ENCODE data around the gene TPSG1.
A peak's percentile ranks its signal among the peaks of the same experiment; 100 is the strongest.
"Not testable (repeated sequence)": the region's sequence is repeated elsewhere in the genome, so short reads cannot be mapped to it uniquely, and the experiment has no call there.

Gene TPSG1

DNA sequence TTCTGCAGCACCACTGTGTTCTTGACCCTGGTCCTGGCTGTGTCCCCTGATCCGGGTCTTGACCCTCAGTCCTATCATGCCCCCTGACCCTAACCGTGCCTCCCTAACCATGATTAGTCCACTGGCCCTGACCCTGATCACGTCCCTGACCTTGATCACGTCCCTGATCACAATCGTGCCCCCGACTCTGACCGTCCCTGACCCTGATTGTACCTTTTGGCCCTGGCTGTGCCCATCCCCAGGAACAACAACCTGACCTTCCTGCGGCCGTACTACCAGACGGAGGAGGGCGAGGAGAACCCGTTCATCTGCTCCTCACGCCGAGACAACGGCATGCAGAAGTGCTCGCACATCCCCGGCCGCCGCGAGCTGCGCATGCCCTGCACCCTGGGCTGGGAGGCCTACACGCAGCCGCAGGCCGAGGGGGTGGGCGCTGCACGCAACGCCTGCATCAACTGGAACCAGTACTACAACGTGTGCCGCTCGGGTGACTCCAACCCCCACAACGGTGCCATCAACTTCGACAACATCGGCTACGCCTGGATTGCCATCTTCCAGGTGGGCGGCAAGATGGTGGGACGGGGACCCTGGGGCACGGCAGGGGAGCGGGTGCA lies 24.9 kb downstream of the TPSG1 start:
- Histone ChIP-seq H3K36me3 (ENCODE audit: control insufficient read depth in 2 of 2, insufficient read depth in 2 of 2, low read length in 2 of 2) (peaks cover 17 to 28% of the 10 kb centered on the region in 2 donors), H3K9ac (ENCODE audit: low read length in 2 of 2) (no peak overlapping the region), H3K27ac (ENCODE audit: low read length) (no peak overlapping the region), H3K4me3 (ENCODE audit: low read length in 2 of 2) (no peak overlapping the region), H3K27me3 (ENCODE audit: control insufficient read depth in 1 of 2, insufficient read depth in 2 of 2, low read length in 2 of 2) (no peaks in the 10 kb centered on the region), H3K9me3 (ENCODE audit: control insufficient read depth in 2 of 2, low read length in 2 of 2) (no peaks in the 10 kb centered on the region), H3K4me1 (ENCODE audit: control insufficient read depth, insufficient read depth, low read length) (peaks cover 4% of the 10 kb centered on the region)

DNA sequence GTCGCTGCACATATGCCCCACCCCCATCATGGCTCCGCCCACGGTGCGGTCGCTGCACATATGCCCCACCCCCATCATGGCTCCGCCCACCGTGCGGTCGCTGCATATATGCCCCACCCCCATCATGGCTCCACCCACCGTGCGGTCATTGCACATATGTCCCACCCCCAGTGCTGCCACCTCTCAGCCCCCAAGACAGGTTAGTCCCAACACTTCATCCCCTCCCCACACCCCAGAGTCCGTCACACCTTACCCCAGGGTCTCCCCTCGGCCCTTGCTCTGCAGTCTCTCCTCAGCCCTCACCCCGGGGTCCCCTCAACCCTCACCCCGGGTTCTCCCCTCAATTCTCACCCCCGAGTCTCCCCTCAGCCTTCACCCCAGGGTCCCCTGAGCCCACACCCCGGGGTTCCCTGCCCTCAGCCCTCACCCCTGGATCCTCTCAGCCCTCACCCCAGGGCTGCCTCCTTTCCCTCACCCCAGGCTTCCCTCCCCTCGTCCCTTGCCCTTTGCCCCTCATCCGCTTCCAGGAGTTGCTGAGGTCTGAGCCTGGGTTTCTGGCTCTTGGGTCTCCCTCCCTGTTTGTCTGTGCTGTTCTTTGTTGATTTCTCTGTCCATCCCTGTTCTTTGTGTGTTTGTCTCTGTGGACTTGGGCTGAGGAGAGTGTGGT lies 25.6 kb downstream of the TPSG1 start:
- Histone ChIP-seq H3K27ac (ENCODE audit: low read length) (no peak overlapping the region), H3K9me3 (ENCODE audit: control insufficient read depth in 2 of 2, low read length in 2 of 2) (no peaks in the 10 kb centered on the region), H3K27me3 (ENCODE audit: control insufficient read depth in 1 of 2, insufficient read depth in 2 of 2, low read length in 2 of 2) (no peaks in the 10 kb centered on the region), H3K36me3 (ENCODE audit: control insufficient read depth in 2 of 2, insufficient read depth in 2 of 2, low read length in 2 of 2) (peaks cover 15 to 26% of the 10 kb centered on the region in 2 donors), H3K9ac (ENCODE audit: low read length in 2 of 2) (no peak overlapping the region), H3K4me1 (ENCODE audit: control insufficient read depth, insufficient read depth, low read length) (peaks cover 7% of the 10 kb centered on the region), H3K4me3 (ENCODE audit: low read length in 2 of 2) (no peak overlapping the region)

GRCh38 chr16:1198671-1199346 lies 26.3 kb downstream of the TPSG1 start:
- peaks cover 14% of the 10 kb centered on the region for H3K4me1 ChIP-seq (ENCODE audit: control insufficient read depth, insufficient read depth, low read length)
- not testable (repeated sequence) for H3K9me3 ChIP-seq (ENCODE audit: control insufficient read depth in 2 of 2, low read length in 2 of 2); H3K27me3 ChIP-seq (ENCODE audit: control insufficient read depth in 1 of 2, insufficient read depth in 2 of 2, low read length in 2 of 2); H3K27ac ChIP-seq (ENCODE audit: low read length); H3K4me3 ChIP-seq (ENCODE audit: low read length in 2 of 2); H3K9ac ChIP-seq (ENCODE audit: low read length in 2 of 2)
- H3K36me3 ChIP-seq (ENCODE audit: control insufficient read depth in 2 of 2, insufficient read depth in 2 of 2, low read length in 2 of 2): peaks cover 15 to 22% of the 10 kb centered on the region in 2 donors

DNA sequence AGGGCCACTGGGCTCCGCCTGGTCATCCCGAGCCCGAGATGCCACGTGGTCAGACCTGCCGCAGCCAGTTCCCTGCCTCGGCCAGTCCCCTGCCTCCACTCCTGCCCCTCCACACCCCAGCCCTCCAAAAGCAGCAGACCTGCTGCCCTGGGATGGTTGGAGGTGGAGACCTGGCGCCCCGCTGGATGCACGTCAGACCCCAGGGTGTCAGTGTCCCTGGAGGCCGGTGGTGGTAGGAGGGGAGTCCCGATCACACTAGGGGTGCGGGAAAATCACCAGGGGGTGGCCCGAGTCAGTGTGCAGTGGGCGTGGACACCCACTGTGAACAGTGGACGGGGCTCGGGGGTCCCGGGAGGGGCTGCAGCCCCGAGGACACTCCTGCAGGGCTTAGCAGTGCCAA lies 26.9 kb downstream of the TPSG1 start:
- no peak overlapping the region for H3K27ac ChIP-seq (ENCODE audit: low read length)
- H3K36me3 ChIP-seq (ENCODE audit: control insufficient read depth in 2 of 2, insufficient read depth in 2 of 2, low read length in 2 of 2): peaks cover 12 to 17% of the 10 kb centered on the region in 2 donors
- no peak overlapping the region for H3K9ac ChIP-seq (ENCODE audit: low read length in 2 of 2)
- H3K9me3 ChIP-seq (ENCODE audit: control insufficient read depth in 2 of 2, low read length in 2 of 2): no peaks in the 10 kb centered on the region
- H3K4me3 ChIP-seq (ENCODE audit: low read length in 2 of 2): no peak overlapping the region
- no peaks in the 10 kb centered on the region for H3K27me3 ChIP-seq (ENCODE audit: control insufficient read depth in 1 of 2, insufficient read depth in 2 of 2, low read length in 2 of 2)
- H3K4me1 ChIP-seq (ENCODE audit: control insufficient read depth, insufficient read depth, low read length): peaks cover 20% of the 10 kb centered on the region

DNA sequence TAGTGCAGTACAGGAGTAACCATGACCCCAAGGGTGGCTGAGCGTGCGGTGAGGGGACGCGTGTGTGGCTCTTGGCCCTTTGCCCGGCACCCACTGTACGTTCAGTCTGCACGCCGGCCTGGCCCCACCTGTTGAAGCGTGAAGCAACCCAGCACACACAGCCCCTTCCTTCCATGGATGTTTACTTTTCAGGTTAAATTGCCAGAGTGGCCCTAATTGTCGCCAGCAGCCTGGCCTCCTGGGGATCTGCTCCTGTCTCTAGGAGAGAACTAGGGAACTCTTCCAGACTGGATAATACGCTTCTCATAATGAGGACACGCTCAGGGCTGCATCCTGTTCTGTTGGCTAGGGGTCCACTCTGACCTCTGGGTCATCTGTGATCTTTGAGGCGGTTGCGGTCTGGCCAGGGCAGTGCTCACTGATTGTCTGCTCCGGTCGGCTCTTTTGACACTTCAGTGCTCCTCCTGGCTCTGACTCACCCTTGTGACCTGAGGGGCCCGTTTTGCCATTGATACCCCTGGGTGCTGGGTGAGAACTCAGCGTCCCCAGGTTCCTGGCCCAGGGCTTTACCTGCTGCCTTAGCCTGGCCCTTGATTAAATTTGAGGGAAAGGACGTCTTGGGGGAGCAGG lies 27.7 kb downstream of the TPSG1 start:
- peaks cover 29% of the 10 kb centered on the region for H3K4me1 ChIP-seq (ENCODE audit: control insufficient read depth, insufficient read depth, low read length)
- H3K4me3 ChIP-seq (ENCODE audit: low read length in 2 of 2): no peak overlapping the region
- H3K27ac ChIP-seq (ENCODE audit: low read length): no peak overlapping the region
- H3K9ac ChIP-seq (ENCODE audit: low read length in 2 of 2): no peak overlapping the region
- H3K27me3 ChIP-seq (ENCODE audit: control insufficient read depth in 1 of 2, insufficient read depth in 2 of 2, low read length in 2 of 2): no peaks in the 10 kb centered on the region
- no peaks in the 10 kb centered on the region for H3K9me3 ChIP-seq (ENCODE audit: control insufficient read depth in 2 of 2, low read length in 2 of 2)
- peaks cover 8 to 11% of the 10 kb centered on the region in 2 donors for H3K36me3 ChIP-seq (ENCODE audit: control insufficient read depth in 2 of 2, insufficient read depth in 2 of 2, low read length in 2 of 2)

- no peaks in the 10 kb centered on the region for H3K27me3 ChIP-seq (ENCODE audit: control insufficient read depth in 1 of 2, insufficient read depth in 2 of 2, low read length in 2 of 2)
- no peak overlapping the region for H3K9ac ChIP-seq (ENCODE audit: low read length in 2 of 2)
- no peak overlapping the region for H3K27ac ChIP-seq (ENCODE audit: low read length)
- peaks cover 7 to 8% of the 10 kb centered on the region in 2 donors for H3K36me3 ChIP-seq (ENCODE audit: control insufficient read depth in 2 of 2, insufficient read depth in 2 of 2, low read length in 2 of 2)
- peaks cover 34% of the 10 kb centered on the region for H3K4me1 ChIP-seq (ENCODE audit: control insufficient read depth, insufficient read depth, low read length)
- no peaks in the 10 kb centered on the region for H3K9me3 ChIP-seq (ENCODE audit: control insufficient read depth in 2 of 2, low read length in 2 of 2)
- H3K4me3 ChIP-seq (ENCODE audit: low read length in 2 of 2): no peak overlapping the region
These were observed 28.6 kb downstream of the TPSG1 start for GRCh38 chr16:1196494-1196893.

- Histone ChIP-seq H3K27me3 (ENCODE audit: control insufficient read depth in 1 of 2, insufficient read depth in 2 of 2, low read length in 2 of 2) (no peaks in the 10 kb centered on the region), H3K9ac (ENCODE audit: low read length in 2 of 2) (no peak overlapping the region)
These were observed 29.7 kb downstream of the TPSG1 start for GRCh38 chr16:1195393-1195666.

GRCh38 chr16:1194665-1195392 lies 30.2 kb downstream of the TPSG1 start:
- Histone ChIP-seq H3K9me3 (ENCODE audit: control insufficient read depth in 2 of 2, low read length in 2 of 2) (no peaks in the 10 kb centered on the region), H3K4me3 (ENCODE audit: low read length in 2 of 2) (no peak overlapping the region), H3K9ac (ENCODE audit: low read length in 2 of 2) (no peak overlapping the region), H3K27ac (ENCODE audit: low read length) (peak overlapping the region; percentile 85), H3K36me3 (ENCODE audit: control insufficient read depth in 2 of 2, insufficient read depth in 2 of 2, low read length in 2 of 2) (peaks cover 2 to 3% of the 10 kb centered on the region in 2 donors), H3K4me1 (ENCODE audit: control insufficient read depth, insufficient read depth, low read length) (peaks cover 34% of the 10 kb centered on the region), H3K27me3 (ENCODE audit: control insufficient read depth in 1 of 2, insufficient read depth in 2 of 2, low read length in 2 of 2) (no peaks in the 10 kb centered on the region)

More at GRCh38 chr16:1195393-1195666, 29.7 kb downstream of the TPSG1 start:
- Histone ChIP-seq H3K4me1 (ENCODE audit: control insufficient read depth, insufficient read depth, low read length) (peaks cover 34% of the 10 kb centered on the region), H3K9me3 (ENCODE audit: control insufficient read depth in 2 of 2, low read length in 2 of 2) (no peaks in the 10 kb centered on the region), H3K36me3 (ENCODE audit: control insufficient read depth in 2 of 2, insufficient read depth in 2 of 2, low read length in 2 of 2) (peaks cover 5 to 8% of the 10 kb centered on the region in 2 donors), H3K27ac (ENCODE audit: low read length) (no peak overlapping the region), H3K4me3 (ENCODE audit: low read length in 2 of 2) (no peak overlapping the region)

- Histone ChIP-seq H3K9me3 (ENCODE audit: control insufficient read depth in 2 of 2, low read length in 2 of 2) (no peaks in the 10 kb centered on the region), H3K4me3 (ENCODE audit: low read length in 2 of 2) (no peak overlapping the region), H3K9ac (ENCODE audit: low read length in 2 of 2) (no peak overlapping the region), H3K4me1 (ENCODE audit: control insufficient read depth, insufficient read depth, low read length) (peaks cover 34% of the 10 kb centered on the region), H3K36me3 (ENCODE audit: control insufficient read depth in 2 of 2, insufficient read depth in 2 of 2, low read length in 2 of 2) (peaks cover 2 to 3% of the 10 kb centered on the region in 2 donors), H3K27ac (ENCODE audit: low read length) (peak overlapping the region; percentile 85), H3K27me3 (ENCODE audit: control insufficient read depth in 1 of 2, insufficient read depth in 2 of 2, low read length in 2 of 2) (no peaks in the 10 kb centered on the region)
These were observed 31.1 kb downstream of the TPSG1 start for GRCh38 chr16:1193825-1194581.

All from stomach smooth muscle (tissue), 2 donors.